SJCRH30 (cell line): Measurements from ENCODE around the gene RNF150. TPM values are rescaled to one million over a fixed set of nuclear protein-coding genes. Genes with fewer than 3 reads are reported as not detected.

Source experiments
- DNase-seq, 2 experiments: peaks; one replicate each; pipeline ENCODE4 v3.0.0-alpha.2; 2015 to 2020
- H3K27ac ChIP-seq: fragments of 250-450 bp; sonication (Bioruptor Pico); 2 replicates; pipeline ENCODE4 v1.5.1; 2020; ENCODE audit warnings: mild to moderate bottlenecking, moderate library complexity
- H3K27me3 ChIP-seq: fragments of 250-450 bp; sonication (Bioruptor Pico); 2 replicates; pipeline ENCODE4 v1.5.1; 2020; ENCODE audit warnings: mild to moderate bottlenecking, moderate library complexity
- H3K36me3 ChIP-seq: fragments of 250-450 bp; sonication (Bioruptor Pico); 2 replicates; pipeline ENCODE4 v1.5.1; 2020; ENCODE audit warnings: mild to moderate bottlenecking, moderate library complexity
- H3K4me1 ChIP-seq: fragments of 250-450 bp; sonication (Bioruptor Pico); 2 replicates; pipeline ENCODE4 v1.5.1; 2020; ENCODE audit warnings: mild to moderate bottlenecking, moderate library complexity
- H3K4me3 ChIP-seq: fragments of 250-450 bp; sonication (Bioruptor Pico); 2 replicates; pipeline ENCODE4 v1.5.1; 2020; ENCODE audit warnings: mild to moderate bottlenecking, moderate library complexity
- H3K9me3 ChIP-seq: fragments of 250-450 bp; sonication (Bioruptor Pico); replicated peaks from 2 replicates; pipeline ENCODE4 v1.5.1; 2020; ENCODE audit warnings: mild to moderate bottlenecking, moderate library complexity
- total RNA-seq: library from RNA; depleted of rRNA; stranded (reverse); fragments of >200 nt; shearing (Covaris generic); gene quantifications from 2 replicates; pipeline ENCODE4 v1.2.3, GENCODE V29; 2014

The RNF150 gene
- total RNA-seq, 1 experiment from 2014 or later, result 23.4 TPM

GRCh38 chr4:140861359-140862176, 271.7 kb downstream of the RNF150 start:
- Histone ChIP-seq H3K9me3 (no peaks in the 10 kb centered on the region), H3K27me3 (no peaks in the 10 kb centered on the region), H3K4me3 (no peak overlapping the region), H3K27ac (no peak overlapping the region), H3K36me3 (no peaks in the 10 kb centered on the region), H3K4me1 (peaks cover 6% of the 10 kb centered on the region)
- peak; percentile 65 to 88 for DNase-seq

DNA sequence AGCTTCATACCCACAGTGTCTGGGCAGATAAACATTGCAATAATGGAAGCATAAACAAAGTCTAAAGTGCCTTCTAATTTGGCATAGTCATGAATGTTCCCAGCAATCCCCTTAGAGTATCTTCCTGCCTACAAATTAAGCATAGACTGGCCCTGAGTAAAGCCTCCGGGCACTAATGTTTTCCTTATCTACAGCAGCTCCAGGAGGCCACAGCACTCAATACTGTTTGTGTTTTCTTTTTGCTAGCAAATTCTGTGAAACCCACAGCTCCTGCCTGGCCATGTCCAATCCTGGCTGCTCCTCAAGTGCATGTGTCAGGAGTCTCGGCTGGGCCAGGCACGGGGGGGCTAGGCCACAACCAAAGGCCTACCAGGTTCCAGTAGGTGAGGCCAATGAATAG, 274.4 kb downstream of the RNF150 start:
- Histone ChIP-seq H3K27ac (no peak overlapping the region), H3K4me3 (no peak overlapping the region), H3K4me1 (peaks cover 6% of the 10 kb centered on the region), H3K36me3 (no peaks in the 10 kb centered on the region), H3K9me3 (no peaks in the 10 kb centered on the region), H3K27me3 (no peaks in the 10 kb centered on the region)
- no peak for DNase-seq

- H3K4me1 ChIP-seq, result peaks cover 6% of the 10 kb centered on the region
- H3K27ac ChIP-seq, result peak overlapping the region; percentile 52
- no peak for DNase-seq
- H3K9me3 ChIP-seq, result no peaks in the 10 kb centered on the region
- H3K27me3 ChIP-seq, result no peaks in the 10 kb centered on the region
- H3K36me3 ChIP-seq, result no peaks in the 10 kb centered on the region
- H3K4me3 ChIP-seq, result peak overlapping the region; percentile 20
These were observed 276.2 kb downstream of the RNF150 start for GRCh38 chr4:140857111-140857510.

DNA sequence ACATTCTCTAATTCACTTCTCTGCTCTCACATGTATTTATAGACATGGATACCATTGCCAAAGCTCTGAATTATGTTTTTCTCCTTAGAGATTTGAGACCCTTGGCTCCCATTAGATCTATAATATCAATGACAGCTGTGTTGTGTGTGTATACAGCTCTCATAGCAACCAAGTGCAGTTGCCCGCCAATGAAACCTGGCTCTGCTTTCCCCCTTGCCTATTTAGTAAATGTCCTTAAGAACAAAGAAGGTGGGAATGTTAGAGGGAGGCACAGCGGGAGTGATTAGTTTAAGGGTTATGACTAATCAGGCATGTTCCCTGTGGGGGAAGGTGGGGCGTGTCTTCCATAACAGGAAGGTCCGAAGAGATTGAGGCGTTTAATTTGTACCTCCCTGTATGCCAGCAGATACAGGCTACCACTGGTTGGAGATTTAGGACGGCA, 276.6 kb downstream of the RNF150 start:
- peak overlapping the region; percentile 52 for H3K27ac ChIP-seq
- no peaks in the 10 kb centered on the region for H3K9me3 ChIP-seq
- peak; percentile 76 to 78 for DNase-seq
- H3K4me1 ChIP-seq, result peaks cover 6% of the 10 kb centered on the region
- H3K4me3 ChIP-seq, result peak overlapping the region; percentile 20
- no peaks in the 10 kb centered on the region for H3K27me3 ChIP-seq
- H3K36me3 ChIP-seq, result no peaks in the 10 kb centered on the region

DNA sequence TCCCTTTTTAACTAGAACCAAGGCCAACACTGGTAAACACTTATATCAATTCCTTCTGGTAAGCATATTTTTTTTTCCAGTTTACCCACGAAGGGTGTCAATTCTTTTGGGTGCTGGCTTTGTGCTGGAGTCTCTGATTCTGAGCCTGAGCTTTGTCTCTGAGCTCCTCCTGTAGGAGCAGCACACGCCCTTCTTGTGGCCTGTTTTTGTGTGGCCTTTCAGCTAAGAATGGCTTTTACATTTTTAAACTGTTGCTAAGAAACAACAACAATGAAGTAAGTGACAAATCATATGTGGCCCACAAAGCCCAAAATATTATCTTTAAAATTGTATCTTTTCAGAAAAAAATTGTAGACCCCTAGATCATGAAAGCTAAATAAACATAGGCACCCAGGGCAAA, 279.1 kb downstream of the RNF150 start:
- Histone ChIP-seq H3K4me3 (no peak overlapping the region), H3K27me3 (no peaks in the 10 kb centered on the region)

DNA sequence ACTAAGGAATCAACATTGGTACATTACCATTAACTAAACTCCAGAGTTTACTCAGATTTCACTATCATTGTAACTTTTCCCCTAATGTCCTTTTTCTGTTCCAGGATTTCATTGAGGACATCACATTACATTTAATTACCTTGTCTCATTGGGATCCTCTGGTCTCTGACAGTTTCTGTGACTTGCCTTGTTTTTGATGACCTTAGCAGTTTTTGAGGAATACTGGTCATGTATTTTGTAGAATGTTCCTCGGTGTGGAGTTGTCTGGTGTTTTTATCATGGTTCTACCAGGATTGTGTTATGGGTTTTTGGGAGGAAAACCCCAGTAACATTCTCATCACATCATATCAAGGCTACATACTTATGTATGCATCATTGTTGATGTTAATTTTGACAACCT, 281.5 kb downstream of the RNF150 start:
- DNase-seq, result no peak
- peaks cover under 1% of the 10 kb centered on the region; the same call in 1 of the 2 replicates for H3K4me1 ChIP-seq
- no peaks in the 10 kb centered on the region for H3K36me3 ChIP-seq
- H3K4me3 ChIP-seq, result no peak overlapping the region
- H3K27ac ChIP-seq, result no peak overlapping the region
- H3K27me3 ChIP-seq, result no peaks in the 10 kb centered on the region
- no peaks in the 10 kb centered on the region for H3K9me3 ChIP-seq

More for the DNA sequence above, 279.1 kb downstream of the RNF150 start:
- DNase-seq, result no peak
- Histone ChIP-seq H3K9me3 (no peaks in the 10 kb centered on the region), H3K36me3 (no peaks in the 10 kb centered on the region), H3K27ac (no peak overlapping the region), H3K4me1 (peaks cover 6% of the 10 kb centered on the region)

GRCh38 chr4:140851032-140851636, 282.1 kb downstream of the RNF150 start:
- H3K9me3 ChIP-seq, result no peaks in the 10 kb centered on the region
- H3K27me3 ChIP-seq, result no peaks in the 10 kb centered on the region
- no peak overlapping the region for H3K27ac ChIP-seq
- H3K4me3 ChIP-seq, result no peak overlapping the region
- H3K36me3 ChIP-seq, result no peaks in the 10 kb centered on the region
- DNase-seq, result peak; percentile 46 to 84
- no peaks in the 10 kb centered on the region; the same call in 1 of the 2 replicates for H3K4me1 ChIP-seq

DNA sequence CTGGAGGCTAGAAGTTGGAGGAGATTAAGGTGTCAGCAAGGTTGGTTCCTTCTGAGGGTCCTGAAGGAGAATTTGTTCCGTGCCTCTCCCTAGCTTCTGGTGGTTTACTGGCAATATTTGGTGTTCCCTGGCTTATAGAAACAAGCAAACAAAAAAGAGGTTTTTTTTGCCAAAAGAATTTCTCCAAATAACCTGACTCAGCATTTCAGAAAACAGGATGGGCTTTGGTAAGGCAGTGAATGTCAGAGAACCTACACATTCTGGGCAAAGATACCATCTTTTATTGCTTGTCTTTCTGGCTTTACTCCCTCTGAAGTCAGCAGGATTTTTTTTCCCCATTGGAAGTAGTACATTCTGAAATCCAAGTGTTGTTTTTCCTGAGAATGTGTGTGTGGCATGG, 283.7 kb downstream of the RNF150 start:
- Histone ChIP-seq H3K9me3 (no peaks in the 10 kb centered on the region), H3K4me1 (no peaks in the 10 kb centered on the region), H3K27ac (no peak overlapping the region), H3K36me3 (no peaks in the 10 kb centered on the region), H3K27me3 (no peaks in the 10 kb centered on the region), H3K4me3 (no peak overlapping the region)
- DNase-seq, result no peak

GRCh38 chr4:140846736-140847135, 286.5 kb downstream of the RNF150 start:
- Histone ChIP-seq H3K27ac (no peak overlapping the region), H3K4me1 (no peaks in the 10 kb centered on the region), H3K36me3 (no peaks in the 10 kb centered on the region), H3K4me3 (no peak overlapping the region), H3K27me3 (no peaks in the 10 kb centered on the region), H3K9me3 (no peaks in the 10 kb centered on the region)
- DNase-seq, result no peak

- Histone ChIP-seq H3K27me3 (no peaks in the 10 kb centered on the region), H3K27ac (no peak overlapping the region), H3K9me3 (no peaks in the 10 kb centered on the region), H3K4me3 (no peak overlapping the region), H3K4me1 (no peaks in the 10 kb centered on the region), H3K36me3 (no peaks in the 10 kb centered on the region)
- DNase-seq, result no peak
These were observed 289.2 kb downstream of the RNF150 start for GRCh38 chr4:140844061-140844460.

GRCh38 chr4:140841186-140841585, 292.1 kb downstream of the RNF150 start:
- H3K4me3 ChIP-seq, result no peak overlapping the region
- no peaks in the 10 kb centered on the region for H3K27me3 ChIP-seq
- no peak overlapping the region for H3K27ac ChIP-seq
- no peaks in the 10 kb centered on the region for H3K4me1 ChIP-seq
- no peaks in the 10 kb centered on the region for H3K36me3 ChIP-seq
- DNase-seq, result no peak
- no peaks in the 10 kb centered on the region for H3K9me3 ChIP-seq

DNA sequence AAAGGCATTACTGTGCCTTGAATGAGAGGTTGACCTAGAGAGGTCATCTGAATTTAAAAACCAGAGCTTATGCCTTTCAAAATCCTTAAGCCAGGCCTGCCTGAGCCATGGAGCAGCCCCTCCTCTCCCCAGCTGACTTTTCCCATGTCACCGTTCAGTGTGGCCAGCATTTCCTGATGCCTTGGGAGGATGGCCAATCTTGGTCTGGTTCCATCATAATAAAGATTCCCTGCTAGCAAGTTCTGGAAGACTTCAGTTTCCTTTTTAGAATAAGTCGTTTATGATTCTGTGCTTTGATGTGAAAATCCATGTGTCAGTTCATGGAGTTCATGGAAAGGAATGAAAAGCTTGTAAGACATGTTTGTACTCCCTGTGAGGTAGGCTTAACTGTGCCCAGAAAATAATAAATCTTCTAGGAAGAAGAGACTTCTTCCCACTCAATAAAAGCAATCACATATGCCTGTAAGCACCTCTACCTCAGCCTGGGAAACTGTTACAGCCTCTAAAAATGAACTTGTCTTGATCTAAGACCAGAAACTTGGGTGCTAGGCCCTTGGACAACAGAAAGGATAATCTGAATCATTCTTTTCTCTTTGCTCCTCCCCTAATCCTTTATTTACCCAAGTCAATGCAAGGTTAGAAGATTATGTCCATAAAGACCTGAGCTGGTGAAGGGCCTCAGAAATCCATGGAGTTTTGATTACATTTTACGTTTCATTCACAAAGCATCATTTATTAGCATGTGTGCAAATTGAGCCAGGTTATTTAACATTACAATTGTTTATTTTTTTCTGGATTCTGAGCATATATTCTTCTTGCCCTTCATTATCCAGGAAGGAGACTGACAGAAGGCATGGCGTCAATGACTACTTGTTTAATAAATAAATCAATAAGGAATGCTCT, 293.1 kb downstream of the RNF150 start:
- Histone ChIP-seq H3K9me3 (no peaks in the 10 kb centered on the region), H3K36me3 (no peaks in the 10 kb centered on the region), H3K4me1 (no peaks in the 10 kb centered on the region), H3K27ac (no peak overlapping the region), H3K4me3 (no peak overlapping the region), H3K27me3 (no peaks in the 10 kb centered on the region)
- no peak for DNase-seq

GRCh38 chr4:140839406-140839805, 293.9 kb downstream of the RNF150 start:
- H3K9me3 ChIP-seq, result no peaks in the 10 kb centered on the region
- no peak overlapping the region for H3K27ac ChIP-seq
- H3K36me3 ChIP-seq, result no peaks in the 10 kb centered on the region
- H3K4me1 ChIP-seq, result no peaks in the 10 kb centered on the region
- no peak for DNase-seq
- H3K27me3 ChIP-seq, result no peaks in the 10 kb centered on the region
- no peak overlapping the region for H3K4me3 ChIP-seq

GRCh38 chr4:140837736-140838135, 295.5 kb downstream of the RNF150 start:
- Histone ChIP-seq H3K27me3 (no peaks in the 10 kb centered on the region), H3K36me3 (no peaks in the 10 kb centered on the region), H3K4me3 (no peak overlapping the region), H3K27ac (no peak overlapping the region), H3K4me1 (no peaks in the 10 kb centered on the region), H3K9me3 (no peaks in the 10 kb centered on the region)
- DNase-seq, result no peak
